ENCODE measurements around the gene BLID.

DNA sequence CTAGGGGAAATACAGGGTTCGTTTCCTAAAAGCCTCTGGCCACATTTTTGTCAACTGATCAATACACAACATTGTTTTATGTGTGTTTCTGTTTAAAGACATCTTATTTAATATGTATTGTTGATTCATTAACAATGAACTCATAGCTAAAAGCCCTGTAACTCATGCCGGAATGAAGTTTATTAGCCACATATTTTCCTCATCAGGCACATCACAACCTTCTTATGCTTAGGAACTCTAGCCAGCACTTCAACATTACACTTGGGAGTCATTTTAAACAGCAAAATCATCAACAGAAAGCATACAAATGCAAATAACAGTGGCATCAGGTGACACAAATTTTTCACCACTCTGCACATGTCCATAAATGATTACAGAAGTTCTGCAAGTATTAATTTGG is 15.1 kb upstream of the BLID start:
- TF ChIP-seq, protein P1, sequence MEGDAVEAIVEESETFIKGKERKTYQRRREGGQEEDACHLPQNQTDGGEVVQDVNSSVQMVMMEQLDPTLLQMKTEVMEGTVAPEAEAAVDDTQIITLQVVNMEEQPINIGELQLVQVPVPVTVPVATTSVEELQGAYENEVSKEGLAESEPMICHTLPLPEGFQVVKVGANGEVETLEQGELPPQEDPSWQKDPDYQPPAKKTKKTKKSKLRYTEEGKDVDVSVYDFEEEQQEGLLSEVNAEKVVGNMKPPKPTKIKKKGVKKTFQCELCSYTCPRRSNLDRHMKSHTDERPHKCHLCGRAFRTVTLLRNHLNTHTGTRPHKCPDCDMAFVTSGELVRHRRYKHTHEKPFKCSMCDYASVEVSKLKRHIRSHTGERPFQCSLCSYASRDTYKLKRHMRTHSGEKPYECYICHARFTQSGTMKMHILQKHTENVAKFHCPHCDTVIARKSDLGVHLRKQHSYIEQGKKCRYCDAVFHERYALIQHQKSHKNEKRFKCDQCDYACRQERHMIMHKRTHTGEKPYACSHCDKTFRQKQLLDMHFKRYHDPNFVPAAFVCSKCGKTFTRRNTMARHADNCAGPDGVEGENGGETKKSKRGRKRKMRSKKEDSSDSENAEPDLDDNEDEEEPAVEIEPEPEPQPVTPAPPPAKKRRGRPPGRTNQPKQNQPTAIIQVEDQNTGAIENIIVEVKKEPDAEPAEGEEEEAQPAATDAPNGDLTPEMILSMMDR (IDR thresholded peaks at IDR 0.05; ENCODE audit: insufficient read depth, low read depth, low read length) = no peak
- TF ChIP-seq EZH2 (IDR thresholded peaks at IDR 0.05; ENCODE audit: insufficient read depth, low read length) = no peak
